Activated T-cell treated with anti-CD3 and anti-CD28 coated beads, Interleukin-2, amount 50 U/mL, for 48 hours (primary cell): Measurements from ENCODE around the gene ZC3H6.

Source experiments
- DNase-seq, 2 experiments: peaks; one replicate each; pipeline ENCODE4 v3.0.0-alpha.2; 2020

ZC3H6 gene, protein sequence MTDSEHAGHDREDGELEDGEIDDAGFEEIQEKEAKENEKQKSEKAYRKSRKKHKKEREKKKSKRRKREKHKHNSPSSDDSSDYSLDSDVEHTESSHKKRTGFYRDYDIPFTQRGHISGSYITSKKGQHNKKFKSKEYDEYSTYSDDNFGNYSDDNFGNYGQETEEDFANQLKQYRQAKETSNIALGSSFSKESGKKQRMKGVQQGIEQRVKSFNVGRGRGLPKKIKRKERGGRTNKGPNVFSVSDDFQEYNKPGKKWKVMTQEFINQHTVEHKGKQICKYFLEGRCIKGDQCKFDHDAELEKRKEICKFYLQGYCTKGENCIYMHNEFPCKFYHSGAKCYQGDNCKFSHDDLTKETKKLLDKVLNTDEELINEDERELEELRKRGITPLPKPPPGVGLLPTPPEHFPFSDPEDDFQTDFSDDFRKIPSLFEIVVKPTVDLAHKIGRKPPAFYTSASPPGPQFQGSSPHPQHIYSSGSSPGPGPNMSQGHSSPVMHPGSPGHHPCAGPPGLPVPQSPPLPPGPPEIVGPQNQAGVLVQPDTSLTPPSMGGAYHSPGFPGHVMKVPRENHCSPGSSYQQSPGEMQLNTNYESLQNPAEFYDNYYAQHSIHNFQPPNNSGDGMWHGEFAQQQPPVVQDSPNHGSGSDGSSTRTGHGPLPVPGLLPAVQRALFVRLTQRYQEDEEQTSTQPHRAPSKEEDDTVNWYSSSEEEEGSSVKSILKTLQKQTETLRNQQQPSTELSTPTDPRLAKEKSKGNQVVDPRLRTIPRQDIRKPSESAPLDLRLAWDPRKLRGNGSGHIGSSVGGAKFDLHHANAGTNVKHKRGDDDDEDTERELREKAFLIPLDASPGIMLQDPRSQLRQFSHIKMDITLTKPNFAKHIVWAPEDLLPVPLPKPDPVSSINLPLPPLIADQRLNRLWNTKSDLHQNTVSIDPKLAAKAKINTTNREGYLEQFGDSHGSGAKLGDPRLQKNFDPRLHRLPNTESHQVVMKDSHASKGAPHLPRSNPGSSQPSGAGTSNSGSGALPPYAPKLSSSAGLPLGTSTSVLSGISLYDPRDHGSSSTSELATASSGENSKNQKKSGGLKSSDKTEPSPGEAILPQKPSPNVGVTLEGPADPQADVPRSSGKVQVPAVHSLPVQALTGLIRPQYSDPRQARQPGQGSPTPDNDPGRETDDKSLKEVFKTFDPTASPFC

GRCh38 chr2:112275311-112275886, at the start of gene ZC3H6:
ZC3H6 (plus strand) TSS chr2:112275597; CDS start chr2:112275995, 398 bp downstream.
- peak; percentile 100 for DNase-seq

- no peak for DNase-seq
Observed at GRCh38 chr2:112229348-112229747, 46.0 kb upstream of the ZC3H6 start.

DNA sequence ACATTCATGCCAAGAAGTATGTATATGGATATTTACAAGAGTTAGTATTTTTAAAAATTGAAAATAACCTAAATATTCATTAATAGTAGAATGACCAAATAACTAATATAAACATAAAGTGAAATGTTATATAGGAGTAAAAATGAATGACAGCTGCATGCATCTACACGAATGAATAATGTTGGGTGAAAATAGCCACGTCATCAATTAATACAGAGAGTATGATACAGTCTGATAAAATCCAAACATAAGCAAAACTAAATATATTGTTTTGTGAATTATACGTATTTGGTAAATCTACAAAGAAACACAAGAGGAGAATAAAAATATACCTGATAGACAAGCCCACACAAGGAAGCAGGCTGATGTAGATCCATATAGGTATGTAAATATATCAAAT, 45.0 kb upstream of the ZC3H6 start:
- DNase-seq: no peak

GRCh38 chr2:112239862-112240261, 35.5 kb upstream of the ZC3H6 start:
- no peak for DNase-seq

DNA sequence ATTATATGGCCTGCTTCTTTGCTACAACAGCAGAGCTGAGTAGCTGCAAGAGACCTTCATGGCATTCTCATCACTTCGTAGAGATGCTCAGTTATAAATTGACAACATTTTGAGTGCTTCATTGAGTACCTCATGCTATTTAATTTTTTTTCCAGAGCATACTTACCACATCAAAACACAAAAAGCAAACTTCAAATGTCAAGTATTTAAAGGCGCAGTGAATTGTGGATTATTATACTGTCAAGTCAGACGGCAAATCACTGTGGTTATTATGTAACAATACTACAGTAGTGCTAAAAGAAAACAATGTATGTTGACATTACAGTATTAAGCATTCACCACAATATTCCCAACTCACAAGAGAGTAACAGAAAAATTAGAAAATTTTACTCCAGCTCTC, 33.0 kb upstream of the ZC3H6 start:
- DNase-seq: no peak

DNA sequence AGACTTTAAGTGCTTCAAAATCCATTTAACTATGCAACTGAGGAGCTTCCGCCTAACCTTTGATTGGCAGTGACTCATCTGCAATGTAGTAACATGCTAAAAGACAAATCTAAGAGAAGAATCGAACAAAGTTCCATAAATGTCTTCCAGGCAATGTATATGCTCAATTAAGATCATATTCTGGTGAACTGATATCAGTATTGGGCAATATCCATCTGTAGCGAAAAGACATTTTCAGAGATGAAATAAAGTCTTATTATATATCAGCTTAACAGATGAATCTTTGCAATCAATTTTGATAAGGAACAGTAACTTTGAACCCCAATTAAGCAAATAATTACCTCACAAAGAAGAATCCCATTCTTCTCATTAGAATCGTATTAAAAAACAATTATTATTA, 32.2 kb upstream of the ZC3H6 start:
- no peak for DNase-seq

DNA sequence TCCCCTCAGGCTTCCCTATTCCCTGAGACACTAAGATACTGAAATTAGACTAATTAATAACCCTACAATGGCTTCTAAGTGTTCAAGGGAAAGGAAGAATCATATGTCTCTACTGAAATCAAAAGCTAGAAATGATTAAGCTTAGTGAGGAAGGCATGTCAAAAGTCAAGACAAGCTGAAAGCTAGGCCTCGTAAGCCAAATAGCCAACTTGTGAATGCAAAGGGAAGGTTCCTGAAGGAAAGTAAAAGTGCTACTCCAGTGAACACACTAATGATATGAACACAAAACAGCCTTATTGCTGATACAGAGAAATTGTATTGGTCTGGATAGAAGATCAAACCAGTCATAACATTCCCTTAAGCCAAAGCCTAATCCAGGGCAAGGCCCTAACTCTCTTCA, 30.5 kb upstream of the ZC3H6 start:
- no peak for DNase-seq

DNA sequence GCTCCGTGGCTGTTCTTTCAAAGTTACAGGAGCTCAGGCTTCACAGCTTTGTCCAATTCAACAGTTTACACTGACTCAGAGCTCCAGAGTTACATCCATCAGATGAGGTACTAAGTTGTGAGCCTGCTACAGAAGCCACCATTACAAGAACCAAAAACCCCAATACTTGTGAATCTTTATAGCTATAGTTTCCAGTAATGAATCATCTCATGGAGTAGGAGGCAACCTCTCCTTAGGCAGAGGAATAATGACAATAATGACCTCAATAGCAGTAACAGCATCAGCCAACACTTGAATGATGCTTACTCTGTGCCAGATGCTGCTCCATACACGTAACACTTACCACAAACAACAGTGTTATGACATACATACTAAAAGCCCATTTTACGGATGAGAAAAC, 24.1 kb upstream of the ZC3H6 start:
- DNase-seq: no peak

DNA sequence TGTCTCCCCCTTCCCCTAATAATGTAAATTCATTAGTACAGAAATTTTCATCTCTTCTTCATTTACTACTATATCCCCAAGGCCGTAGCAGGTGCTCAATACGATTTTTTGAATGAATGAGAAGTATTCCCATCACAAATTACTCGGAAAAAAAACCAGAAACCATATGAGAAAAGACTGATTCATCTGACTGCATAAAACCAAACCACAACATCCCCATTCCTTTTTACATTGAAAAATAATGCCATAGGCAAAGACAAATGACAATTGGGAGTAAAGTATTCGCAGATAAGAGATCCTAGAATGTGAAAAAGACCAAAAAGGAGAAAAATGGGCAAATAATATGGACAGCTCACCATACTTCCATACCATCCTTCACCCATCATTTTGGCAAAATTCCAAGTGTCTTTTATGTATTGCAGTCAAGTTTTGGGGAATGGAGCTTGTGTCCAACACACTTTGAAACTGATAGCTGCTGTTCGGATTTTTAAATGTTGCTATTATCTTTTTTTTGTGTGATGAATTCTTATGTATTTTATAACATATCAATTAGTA, 22.1 kb upstream of the ZC3H6 start:
- DNase-seq: no peak

- DNase-seq: peak; percentile 97 to 98
Observed at GRCh38 chr2:112254466-112255240, 20.7 kb upstream of the ZC3H6 start, which contains the start of gene ZC3H8. ZC3H8 (minus strand) TSS chr2:112255042; CDS start chr2:112254981, 61 bp downstream.

- DNase-seq: no peak
Observed at GRCh38 chr2:112255875-112256274, 19.5 kb upstream of the ZC3H6 start.

DNA sequence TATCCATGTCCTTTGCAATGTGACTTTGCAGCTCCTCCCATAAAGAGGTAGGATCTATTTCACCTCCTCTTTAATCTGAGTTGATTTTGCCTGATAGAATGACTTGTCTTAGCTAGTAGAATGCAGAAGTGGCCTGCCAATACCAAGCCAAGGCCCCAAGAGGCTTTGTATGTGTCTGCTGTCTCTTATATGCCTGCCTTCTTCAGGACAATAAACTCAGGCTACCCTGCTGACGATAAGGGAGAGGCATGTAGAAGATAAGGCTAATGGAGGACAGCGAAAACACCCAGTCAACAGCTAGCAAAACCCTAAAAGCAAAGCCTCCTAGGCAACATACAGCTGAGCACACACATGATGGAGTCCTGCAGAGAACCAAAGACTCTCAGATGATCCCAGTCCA, 18.7 kb upstream of the ZC3H6 start:
- no peak for DNase-seq

GRCh38 chr2:112257575-112257974, 17.8 kb upstream of the ZC3H6 start:
- no peak for DNase-seq

DNA sequence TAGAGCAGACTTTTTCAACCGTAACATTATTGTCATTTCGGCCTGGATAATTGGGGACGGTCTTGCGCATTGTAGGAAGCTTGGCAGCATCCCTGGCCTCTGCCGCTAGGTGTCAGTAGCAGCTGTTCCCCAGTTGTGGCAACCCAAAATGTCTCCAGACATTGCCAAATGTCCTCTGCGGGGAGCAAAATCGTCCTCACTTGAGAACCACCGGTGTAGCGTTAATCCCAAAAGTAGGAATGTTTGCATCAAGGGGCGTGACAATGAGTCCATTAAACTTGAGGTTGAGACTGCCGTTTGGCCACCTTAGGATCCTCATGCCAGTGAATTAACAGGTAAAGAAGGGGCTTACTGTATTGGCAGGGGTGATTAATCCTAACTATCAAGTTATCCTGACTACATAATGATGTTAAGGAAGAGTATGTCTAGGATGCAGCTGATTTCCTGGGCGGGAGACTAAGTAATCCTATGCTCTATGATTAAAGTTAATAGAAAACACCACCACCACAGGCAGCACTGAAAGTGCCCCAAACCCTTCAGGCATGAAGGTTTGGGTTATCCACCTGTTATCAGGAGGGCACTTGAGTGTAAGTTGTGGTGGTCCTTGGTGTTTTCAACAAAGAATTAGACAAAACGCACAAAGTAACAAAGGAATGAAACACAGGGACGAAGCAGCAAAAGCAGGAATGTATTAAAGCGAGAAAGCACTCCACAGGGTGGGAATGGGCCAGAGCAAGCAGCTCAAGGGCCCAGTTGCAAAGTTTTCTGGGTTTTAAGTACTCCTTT, 15.7 kb upstream of the ZC3H6 start:
- DNase-seq: peak; percentile 90

GRCh38 chr2:112260295-112260625, 15.1 kb upstream of the ZC3H6 start:
- no peak for DNase-seq

DNA sequence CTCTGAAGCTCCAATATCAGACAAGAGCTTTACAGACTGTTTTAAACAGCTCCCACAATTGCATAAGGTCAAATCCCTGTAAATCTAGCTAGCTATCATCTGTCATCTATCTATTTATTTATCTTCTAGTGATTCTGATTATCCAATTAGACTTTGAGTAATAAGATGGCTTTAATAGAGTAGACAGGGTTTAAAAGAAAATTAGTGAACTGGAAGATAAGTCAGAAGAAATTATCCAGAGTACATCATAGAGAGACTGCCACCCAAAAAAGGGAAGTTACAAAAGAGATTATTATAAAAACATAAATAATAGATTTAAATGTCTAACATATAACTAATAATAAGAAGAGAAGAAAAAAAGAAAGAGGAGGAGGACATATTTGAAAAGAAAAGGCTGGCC, 12.5 kb upstream of the ZC3H6 start:
- DNase-seq: no peak

GRCh38 chr2:112268547-112268946, 6.8 kb upstream of the ZC3H6 start:
- no peak for DNase-seq

GRCh38 chr2:112272669-112273068, 2.7 kb upstream of the ZC3H6 start:
- DNase-seq: no peak

GRCh38 chr2:112273349-112273748, 2.0 kb upstream of the ZC3H6 start:
- no peak for DNase-seq

GRCh38 chr2:112275887-112276773, 733 bp downstream of the ZC3H6 start:
- peak; percentile 85 to 87 for DNase-seq
